GM12873 (cell line): ENCODE measurements around the gene YY1.

Experiments
- TF ChIP-seq, protein P1 (sequence below): IDR thresholded peaks from 2 replicates; pipeline ENCODE4 v1.5.1; 2012; ENCODE audit warnings: low read depth, mild to moderate bottlenecking, moderate library complexity, low read length, control low read depth; ENCODE audit not compliant: insufficient read depth; ENCODE audit errors: missing control alignments

YY1 gene

DNA sequence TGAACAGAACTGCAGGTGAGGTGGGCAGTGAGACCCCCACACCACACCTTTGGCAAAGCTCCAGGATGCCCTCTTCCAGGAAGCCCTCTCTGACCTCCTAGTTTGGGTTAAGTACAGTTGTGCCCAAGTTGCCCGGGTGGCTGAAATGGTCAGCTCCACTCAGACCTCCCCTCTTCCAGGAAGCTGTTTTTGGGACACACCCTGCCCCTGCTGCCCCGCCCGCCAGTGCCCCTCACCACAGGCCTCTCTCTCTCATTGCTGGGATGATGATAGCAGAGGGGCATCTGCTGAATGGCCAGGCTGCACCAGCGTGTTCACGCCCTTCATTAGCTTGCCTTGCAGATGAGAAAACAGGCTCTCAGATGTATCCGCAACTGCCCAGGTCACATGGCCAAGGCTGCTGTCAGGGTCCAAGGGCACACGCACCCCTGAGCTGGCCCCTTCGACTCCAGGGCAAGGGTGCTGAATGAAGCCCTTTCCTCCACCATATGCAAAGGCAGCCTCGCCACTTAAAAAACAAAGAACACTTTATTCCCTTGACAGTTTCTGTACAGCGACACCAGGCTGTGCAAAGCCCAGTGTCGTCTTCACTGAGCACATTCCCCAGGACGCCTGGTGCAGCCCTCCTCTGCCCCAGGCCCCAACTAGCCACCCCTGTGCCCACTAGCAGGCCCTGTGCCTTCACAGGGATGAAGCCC is 51.8 kb downstream of the YY1 start:
- TF ChIP-seq, protein P1, sequence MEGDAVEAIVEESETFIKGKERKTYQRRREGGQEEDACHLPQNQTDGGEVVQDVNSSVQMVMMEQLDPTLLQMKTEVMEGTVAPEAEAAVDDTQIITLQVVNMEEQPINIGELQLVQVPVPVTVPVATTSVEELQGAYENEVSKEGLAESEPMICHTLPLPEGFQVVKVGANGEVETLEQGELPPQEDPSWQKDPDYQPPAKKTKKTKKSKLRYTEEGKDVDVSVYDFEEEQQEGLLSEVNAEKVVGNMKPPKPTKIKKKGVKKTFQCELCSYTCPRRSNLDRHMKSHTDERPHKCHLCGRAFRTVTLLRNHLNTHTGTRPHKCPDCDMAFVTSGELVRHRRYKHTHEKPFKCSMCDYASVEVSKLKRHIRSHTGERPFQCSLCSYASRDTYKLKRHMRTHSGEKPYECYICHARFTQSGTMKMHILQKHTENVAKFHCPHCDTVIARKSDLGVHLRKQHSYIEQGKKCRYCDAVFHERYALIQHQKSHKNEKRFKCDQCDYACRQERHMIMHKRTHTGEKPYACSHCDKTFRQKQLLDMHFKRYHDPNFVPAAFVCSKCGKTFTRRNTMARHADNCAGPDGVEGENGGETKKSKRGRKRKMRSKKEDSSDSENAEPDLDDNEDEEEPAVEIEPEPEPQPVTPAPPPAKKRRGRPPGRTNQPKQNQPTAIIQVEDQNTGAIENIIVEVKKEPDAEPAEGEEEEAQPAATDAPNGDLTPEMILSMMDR: no peak

DNA sequence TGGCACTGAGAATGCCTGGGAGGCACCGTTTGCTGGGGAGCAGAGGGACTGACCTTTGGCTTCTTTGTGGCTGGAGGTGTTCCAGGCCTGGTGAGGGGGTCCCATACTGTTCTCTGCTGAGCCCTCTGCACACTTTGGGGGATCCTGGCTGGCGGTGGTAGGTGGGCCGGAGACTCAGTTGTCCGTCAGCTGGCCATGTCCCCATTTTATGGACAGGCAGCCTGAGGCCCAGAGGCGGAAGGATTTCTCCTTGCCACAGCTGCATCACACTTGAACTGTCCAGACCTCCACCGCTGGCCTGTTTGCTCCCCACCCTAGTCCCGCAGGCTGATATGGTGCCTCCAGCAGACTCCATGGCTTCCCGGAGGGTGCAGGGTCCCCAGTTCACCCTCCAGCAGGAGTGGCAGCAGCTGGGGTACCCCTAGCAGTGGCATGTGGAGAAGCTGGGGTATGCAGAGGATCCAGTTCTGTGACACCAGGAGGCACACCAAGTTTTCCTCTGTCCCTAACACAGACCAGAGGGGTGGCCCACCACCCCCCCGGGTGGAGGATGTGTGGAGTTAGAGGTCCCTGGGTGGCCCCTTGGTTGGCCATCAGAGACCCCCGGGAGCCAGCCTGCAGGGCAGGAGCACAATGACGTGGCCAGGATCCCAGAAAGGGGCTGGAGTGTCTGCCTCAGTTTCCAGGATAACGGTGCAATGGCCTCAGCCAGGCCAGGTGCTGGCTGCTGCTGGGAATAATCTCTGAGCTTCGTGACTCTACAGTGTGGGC is 52.5 kb downstream of the YY1 start:
- TF ChIP-seq, protein P1: no peak

DNA sequence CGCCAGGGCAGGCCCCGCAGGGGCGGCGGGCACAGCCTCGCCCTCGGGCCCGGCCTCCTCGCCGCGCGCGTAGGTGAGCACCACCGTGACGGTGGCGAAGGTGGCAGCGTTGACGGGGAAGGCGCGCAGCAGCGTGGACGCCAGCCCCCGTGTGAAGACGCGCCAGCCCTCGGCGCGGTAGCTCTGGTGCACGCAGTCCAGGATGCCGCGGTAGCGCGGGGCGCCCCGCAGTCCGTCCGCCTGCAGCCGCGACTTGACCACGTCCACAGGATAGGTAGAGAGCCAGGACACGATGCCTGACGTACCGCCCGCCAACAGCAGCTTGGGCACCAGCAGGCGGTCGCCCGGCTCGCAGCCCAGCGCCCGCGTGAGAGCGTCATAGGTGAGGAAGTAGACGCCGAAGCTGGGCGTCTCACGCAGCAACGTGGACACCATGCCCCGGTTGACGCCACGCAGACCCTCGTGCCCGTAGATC is 53.4 kb downstream of the YY1 start:
- TF ChIP-seq, protein P1: no peak

DNA sequence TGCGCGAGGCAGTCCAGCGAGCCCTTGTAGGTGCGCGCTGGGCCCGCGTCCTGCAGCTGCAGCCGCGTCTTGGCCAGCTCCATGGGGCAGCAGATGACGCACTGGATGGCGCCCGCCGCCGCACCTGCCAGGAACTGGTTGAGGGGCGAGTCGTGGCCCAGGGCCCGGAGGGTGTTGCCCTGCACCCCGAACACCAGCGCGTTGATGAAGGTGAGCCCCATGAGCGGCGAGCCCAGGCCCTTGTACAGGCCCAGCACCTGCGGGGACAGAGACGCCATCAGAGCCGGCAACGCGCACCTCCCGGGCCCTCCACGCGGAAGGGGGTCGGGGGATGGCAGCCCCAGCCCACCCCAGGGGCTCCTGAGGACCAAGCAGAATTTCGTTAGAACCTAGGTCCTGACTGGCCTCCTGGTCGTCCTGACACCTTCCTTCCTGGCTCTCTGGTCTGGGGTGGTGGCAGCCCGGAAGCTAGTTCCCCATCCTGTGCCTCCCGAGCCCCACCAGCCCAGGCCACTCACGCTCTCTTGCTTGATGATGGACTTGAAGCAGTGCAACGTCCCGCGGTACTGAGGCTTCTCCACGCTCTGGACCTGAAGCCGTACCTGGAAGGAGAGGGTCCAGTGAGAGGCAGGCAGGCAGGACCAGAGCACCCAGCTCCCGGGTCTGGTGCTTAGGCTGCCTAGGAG is 54.0 kb downstream of the YY1 start:
- TF ChIP-seq, protein P1: no peak

DNA sequence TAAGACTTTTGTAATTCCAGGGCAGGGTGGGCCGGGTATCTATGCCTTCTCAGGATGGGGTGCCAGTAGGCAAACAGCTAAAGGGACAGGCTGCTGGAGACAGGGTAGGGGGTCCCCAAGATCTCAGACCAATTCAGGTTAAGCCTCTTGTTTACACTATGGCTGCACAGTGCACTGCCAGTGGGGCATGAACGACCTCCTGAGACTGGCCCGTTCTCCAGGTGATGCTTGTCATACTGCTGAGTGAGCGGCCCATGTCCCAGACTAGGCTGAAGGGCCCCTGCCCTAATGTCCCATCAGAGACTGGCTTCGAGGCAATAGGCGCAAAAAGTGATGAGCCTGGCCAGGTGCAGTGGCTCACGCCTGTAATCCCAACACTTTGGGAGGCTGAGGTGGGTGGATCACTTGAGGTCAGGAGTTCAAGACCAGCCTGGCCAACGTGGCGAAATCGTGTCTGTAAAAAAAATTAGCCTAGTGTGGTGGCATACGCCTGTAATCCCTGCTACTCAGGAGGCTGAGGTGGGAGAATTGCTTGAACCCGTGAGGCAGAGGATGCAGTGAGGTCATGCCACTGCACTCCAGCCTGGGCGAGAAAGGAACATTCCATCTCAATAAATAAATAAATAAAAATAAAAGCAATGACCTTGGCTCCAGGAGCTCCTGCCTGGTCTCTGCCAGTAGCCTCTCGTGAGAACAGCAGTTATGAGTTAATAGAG is 54.7 kb downstream of the YY1 start:
- TF ChIP-seq, protein P1: no peak

DNA sequence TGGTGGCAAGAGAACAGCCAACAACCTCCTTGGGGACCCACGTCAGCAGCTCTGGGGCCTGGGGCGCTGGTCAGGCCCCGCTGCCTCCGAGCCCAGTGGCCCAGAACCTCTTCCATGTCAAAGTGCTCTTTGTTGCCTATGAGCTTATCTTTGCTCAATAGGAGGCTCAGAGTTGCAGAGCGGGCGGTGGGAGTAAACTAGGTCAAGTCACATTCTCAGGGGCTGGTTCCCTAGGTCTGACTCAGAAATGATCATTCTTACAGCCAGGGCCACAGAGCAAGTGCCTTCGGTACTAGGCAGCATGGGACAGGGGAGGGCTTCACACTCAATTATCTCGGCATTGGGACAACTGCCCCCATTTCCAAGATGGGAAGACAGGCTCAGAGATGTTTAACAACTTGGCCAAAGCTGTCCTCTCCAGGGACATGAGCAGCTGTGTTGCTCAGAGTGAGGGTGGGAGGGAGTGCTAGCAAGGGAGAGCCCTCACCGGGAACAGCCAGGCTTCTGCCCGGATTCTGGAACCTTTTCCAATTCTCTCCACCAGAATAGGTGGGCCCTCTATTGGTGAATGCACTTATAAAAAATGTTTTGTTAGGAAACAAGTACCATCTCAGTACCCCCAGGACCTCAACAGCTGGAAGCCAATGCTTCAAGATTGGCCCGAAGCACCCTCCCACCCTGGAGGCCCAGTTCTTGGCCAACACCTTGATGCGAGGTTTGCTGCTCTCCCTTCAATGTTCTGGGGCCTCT is 55.4 kb downstream of the YY1 start:
- TF ChIP-seq, protein P1: no peak
